Measurements from ENCODE around the gene ADPRS. TPM values are rescaled to one million over a fixed set of nuclear protein-coding genes. Genes with fewer than 3 reads are reported as not detected.
A peak's percentile ranks its signal among the peaks of the same experiment; 100 is the strongest.

ADPRS gene
- total RNA-seq, 4 donors from 2014 or later = 9.2 to 23.7 (median 17.2) TPM

GRCh38 chr1:36122062-36123030 is 33.7 kb downstream of the ADPRS start:
- Histone ChIP-seq H3K9me3 (no peaks in the 10 kb centered on the region), H3K36me3 (no peaks in the 10 kb centered on the region), H3K4me3 (no peak overlapping the region), H3K27me3 (peaks cover 0 to 3% of the 10 kb centered on the region in 2 donors), H3K27ac (no peak overlapping the region), H3K4me1 (peaks cover 0 to 6% of the 10 kb centered on the region in 2 donors)
- intact Hi-C loops (cut with DNase I; ENCODE audit: low total_unique reads) = loop anchor here (10.0 kb wide), 1 partner anchor 302 kb away; no protein-coding TSS in a partner anchor
- TF ChIP-seq POLR2A (IDR thresholded peaks at IDR 0.05) (no peak), CTCF (IDR thresholded peaks at IDR 0.05) (no peak)
- no peak for DNase-seq

DNA sequence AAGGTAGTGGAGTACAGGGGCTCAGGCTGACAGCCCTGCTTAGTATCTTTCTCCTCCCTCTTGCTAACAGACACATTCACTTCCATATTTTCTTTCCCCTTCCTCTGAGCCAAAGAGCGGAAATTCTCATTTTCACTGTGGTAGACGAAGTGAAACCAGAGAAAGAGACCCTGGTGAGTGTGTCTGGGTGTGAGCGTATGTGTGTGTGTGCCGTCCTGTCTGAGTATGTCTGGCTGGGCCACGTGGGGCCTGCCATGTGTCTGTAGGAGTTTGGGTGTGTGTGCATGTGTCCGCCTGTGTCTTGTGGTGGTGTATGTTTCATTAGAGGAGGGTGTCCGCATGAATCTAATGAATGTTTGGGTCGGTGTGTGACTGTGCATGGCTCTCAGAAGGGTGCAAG is 34.7 kb downstream of the ADPRS start:
- TF ChIP-seq CTCF (IDR thresholded peaks at IDR 0.05) (no peak), POLR2A (IDR thresholded peaks at IDR 0.05) (no peak)
- no peaks in the 10 kb centered on the region for H3K36me3 ChIP-seq
- H3K27ac ChIP-seq = no peak overlapping the region
- DNase-seq = no peak
- H3K4me3 ChIP-seq = no peak overlapping the region
- H3K27me3 ChIP-seq = peaks cover 0 to 3% of the 10 kb centered on the region in 2 donors
- no peaks in the 10 kb centered on the region for H3K9me3 ChIP-seq
- H3K4me1 ChIP-seq = peaks cover 0 to 6% of the 10 kb centered on the region in 2 donors
- intact Hi-C loops (cut with DNase I; ENCODE audit: low total_unique reads) = loop anchor here (10.0 kb wide), 1 partner anchor 301 kb away; no protein-coding TSS in a partner anchor

- TF ChIP-seq POLR2A (IDR thresholded peaks at IDR 0.05) (no peak), CTCF (IDR thresholded peaks at IDR 0.05) (no peak)
- no peak for DNase-seq
- H3K4me3 ChIP-seq = peak overlapping the region; percentile 9 to 46
- peaks cover 0 to 3% of the 10 kb centered on the region in 2 donors for H3K27me3 ChIP-seq
- H3K36me3 ChIP-seq = no peaks in the 10 kb centered on the region
- H3K9me3 ChIP-seq = no peaks in the 10 kb centered on the region
- intact Hi-C loops (cut with DNase I; ENCODE audit: low total_unique reads) = loop anchor here (10.0 kb wide), 1 partner anchor 300 kb away; no protein-coding TSS in a partner anchor
- peaks cover 0 to 6% of the 10 kb centered on the region in 2 donors for H3K4me1 ChIP-seq
- peak overlapping the region; percentile 41 to 69 for H3K27ac ChIP-seq
Measured at GRCh38 chr1:36124404-36125128, 35.9 kb downstream of the ADPRS start.

GRCh38 chr1:36125129-36125991 is 36.7 kb downstream of the ADPRS start, which contains the start of gene COL8A2:
Gene COL8A2 (minus strand): TSS chr1:36125222. CDS start chr1:36100242, 24,980 bp downstream.
- intact Hi-C loops (cut with DNase I; ENCODE audit: low total_unique reads) = loop anchor here (10.0 kb wide), 1 partner anchor 299 kb away; no protein-coding TSS in a partner anchor
- H3K4me3 ChIP-seq = peak within 1 kb of the TSS; percentile 21 to 46
- peaks cover 0 to 3% of the 10 kb centered on the region in 2 donors for H3K27me3 ChIP-seq
- TF ChIP-seq POLR2A (IDR thresholded peaks at IDR 0.05) (peak in 1 of 2 donors; percentile 24), CTCF (IDR thresholded peaks at IDR 0.05) (no peak)
- H3K9me3 ChIP-seq = no peaks in the 10 kb centered on the region
- DNase-seq = peak; percentile 41 to 66
- H3K27ac ChIP-seq = peak within 1 kb of the TSS; percentile 41 to 69
- H3K4me1 ChIP-seq = peaks cover 0 to 6% of the 10 kb centered on the region in 2 donors
- H3K36me3 ChIP-seq = no peaks in the 10 kb centered on the region
